Measurements from ENCODE around the gene WDR82.
A peak's percentile ranks its signal among the peaks of the same experiment; 100 is the strongest.

The WDR82 gene

DNA sequence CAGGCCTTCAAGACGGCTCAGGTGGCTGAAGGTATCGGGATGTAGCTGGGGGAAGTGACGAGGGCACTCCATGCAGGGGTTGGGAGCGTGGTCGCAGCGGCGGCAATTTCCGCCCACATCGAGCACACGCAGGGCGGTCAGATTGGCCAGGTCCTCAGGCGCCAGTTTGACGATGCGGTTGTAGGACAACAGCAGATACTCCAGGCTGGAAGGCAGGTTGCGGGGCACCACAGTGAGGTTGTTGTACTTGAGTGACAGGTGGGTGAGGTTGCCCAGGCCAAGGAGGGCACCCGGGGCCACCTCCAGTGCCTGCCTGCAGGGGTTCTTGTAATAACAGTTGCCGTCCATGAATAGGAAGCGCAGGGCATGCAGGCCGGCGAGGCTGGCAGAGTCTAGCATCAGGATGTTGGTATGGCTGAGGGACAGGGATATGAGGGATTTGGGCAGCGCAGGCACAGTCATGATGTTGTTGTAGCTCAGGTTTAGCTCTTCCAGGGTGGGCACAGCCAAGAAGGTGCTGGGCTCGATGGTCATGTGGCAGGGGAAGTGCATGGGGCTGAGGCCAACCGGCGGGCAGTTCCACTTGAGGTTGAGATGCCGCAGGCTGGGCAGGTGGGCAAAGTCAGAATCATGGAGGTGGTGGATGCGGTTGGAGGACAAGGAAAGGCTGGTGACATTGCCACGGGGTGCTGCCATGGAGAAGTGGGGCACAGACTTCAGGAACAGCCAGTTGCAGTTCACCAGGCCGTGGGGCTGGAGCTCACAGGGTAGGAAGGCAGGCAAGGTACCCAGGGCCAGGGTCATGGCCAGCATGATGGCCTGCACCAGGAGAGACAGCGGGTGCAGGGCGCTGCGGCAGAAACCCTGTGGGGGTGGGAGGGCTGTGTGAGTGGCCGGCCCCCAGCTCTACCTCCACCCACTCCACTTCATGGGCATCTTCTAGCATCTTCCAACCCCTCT is 54.7 kb downstream of the WDR82 start:
- Histone ChIP-seq H3K36me3 (ENCODE audit: insufficient read depth, low read length) (peaks cover 9% of the 10 kb centered on the region), H3K9me3 (replicated peaks; ENCODE audit: low read length) (no peaks in the 10 kb centered on the region), H3K27me3 (ENCODE audit: control insufficient read depth, insufficient read depth, low read length) (no peaks in the 10 kb centered on the region), H3K4me1 (ENCODE audit: control insufficient read depth, insufficient read depth, low read length) (no peaks in the 10 kb centered on the region), H3K9ac (ENCODE audit: low read depth, low read length) (no peak overlapping the region), H3K4me3 (ENCODE audit: low read length) (no peak overlapping the region), H3K4me2 (ENCODE audit: low read length) (no peak overlapping the region)

DNA sequence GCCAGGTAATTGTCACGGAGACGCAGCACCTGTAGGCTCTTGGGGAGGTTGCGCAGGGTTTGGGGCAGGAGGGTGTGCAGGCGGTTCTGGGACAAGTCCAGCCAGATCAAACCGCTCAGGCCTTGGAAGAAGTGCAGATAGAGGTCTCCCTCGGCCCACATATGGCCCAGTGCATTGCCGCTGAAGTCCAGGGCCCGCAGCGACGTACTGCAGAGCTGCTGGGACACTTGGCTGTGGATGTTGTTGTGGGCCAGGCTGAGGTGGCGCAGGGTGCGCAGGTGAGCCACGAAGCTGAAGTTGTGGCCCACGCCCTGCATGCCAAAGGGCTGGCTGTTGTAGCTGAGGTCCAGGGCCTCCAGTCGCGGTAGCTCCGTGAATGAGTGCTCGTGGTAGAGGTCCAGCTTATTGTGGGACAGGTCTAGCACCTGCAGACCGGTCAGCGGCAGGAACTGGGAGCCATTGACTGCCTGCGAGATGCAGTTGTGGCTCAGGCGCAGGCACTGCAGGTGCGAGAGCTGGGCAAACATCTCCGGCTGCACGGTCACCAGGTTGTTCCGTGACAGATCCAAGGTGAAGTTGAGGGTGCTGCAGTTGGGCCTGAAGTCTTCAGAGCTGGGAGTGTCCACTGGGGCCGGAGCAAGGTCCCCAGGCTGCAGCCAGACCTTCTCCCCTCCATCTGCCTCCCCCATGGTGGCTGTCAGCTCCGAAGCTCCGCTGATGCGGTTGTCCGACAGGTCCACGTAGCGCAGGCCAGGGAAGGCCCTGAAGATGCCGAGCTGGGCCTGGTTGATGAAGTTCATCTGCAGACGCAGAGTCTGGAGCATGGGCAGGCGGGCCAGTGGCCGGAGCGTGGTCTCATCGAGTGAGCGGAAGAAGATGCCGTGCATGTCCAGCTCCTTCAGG is 55.9 kb downstream of the WDR82 start:
- Histone ChIP-seq H3K4me2 (ENCODE audit: low read length) (no peak overlapping the region), H3K9me3 (replicated peaks; ENCODE audit: low read length) (no peaks in the 10 kb centered on the region), H3K27me3 (ENCODE audit: control insufficient read depth, insufficient read depth, low read length) (no peaks in the 10 kb centered on the region), H3K4me1 (ENCODE audit: control insufficient read depth, insufficient read depth, low read length) (no peaks in the 10 kb centered on the region), H3K9ac (ENCODE audit: low read depth, low read length) (no peak overlapping the region), H3K36me3 (ENCODE audit: insufficient read depth, low read length) (no peaks in the 10 kb centered on the region), H3K4me3 (ENCODE audit: low read length) (no peak overlapping the region)

DNA sequence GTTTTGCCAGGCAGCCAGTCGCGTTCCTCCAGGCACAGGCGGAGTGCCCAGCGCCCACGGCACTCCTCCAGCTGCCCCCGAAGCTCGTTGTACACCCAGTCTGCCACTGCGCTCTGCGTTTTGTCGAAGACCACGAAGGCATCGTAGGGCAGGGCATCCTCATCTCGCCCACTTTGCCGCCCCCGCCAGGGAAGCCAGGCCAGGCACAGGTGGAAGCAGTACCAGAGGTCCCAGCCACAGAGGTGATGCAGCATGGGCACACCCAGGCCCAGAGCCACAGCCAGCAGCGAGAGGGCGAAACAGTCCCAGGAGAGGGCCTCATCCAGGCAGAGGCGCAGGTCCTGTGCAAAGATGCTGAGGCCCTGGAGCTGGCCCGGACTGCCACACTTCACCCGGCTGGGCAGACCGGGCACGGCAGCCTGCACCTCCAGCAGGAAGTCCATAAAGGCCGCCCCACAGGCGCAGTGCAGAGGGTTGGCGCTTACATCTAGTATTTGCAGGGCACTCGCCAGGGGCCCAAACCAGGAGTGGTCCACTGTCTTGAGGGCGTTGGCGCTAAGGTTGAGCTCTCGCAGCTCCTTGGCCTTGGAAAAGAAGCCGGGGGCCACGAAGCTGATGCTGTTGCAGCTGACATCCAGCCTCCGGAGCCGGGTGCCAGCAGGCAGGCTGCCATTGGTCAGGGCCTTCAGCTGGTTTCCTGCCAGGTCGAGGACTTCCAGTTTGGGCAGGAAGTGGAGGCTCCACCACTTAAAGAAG is 56.7 kb downstream of the WDR82 start:
- Histone ChIP-seq H3K9me3 (replicated peaks; ENCODE audit: low read length) (no peaks in the 10 kb centered on the region), H3K4me1 (ENCODE audit: control insufficient read depth, insufficient read depth, low read length) (peaks cover 7% of the 10 kb centered on the region), H3K4me3 (ENCODE audit: low read length) (no peak overlapping the region), H3K36me3 (ENCODE audit: insufficient read depth, low read length) (no peaks in the 10 kb centered on the region), H3K9ac (ENCODE audit: low read depth, low read length) (no peak overlapping the region), H3K27me3 (ENCODE audit: control insufficient read depth, insufficient read depth, low read length) (no peaks in the 10 kb centered on the region), H3K4me2 (ENCODE audit: low read length) (no peak overlapping the region)

DNA sequence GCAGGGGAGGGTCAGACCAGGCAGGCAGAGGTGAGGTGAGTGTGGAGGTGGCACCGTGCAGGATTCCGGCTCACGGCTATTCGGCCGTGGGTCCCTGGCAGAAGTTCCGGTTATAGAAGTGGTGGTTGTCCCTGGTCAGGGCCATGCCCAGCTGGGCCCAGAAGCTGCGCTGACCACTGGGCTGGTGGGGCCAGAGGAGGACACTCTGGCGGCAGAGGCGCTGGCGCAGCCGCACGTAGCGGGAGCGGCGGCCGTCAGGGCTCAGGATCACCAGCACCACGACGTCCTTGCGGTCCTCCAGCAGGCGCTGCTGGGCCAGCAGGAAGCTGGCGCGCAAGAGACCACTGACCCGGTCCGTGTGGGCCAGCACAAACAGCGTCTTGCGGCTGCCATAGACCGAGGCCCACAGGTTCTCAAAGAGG is 57.3 kb downstream of the WDR82 start:
- no peak overlapping the region for H3K4me2 ChIP-seq (ENCODE audit: low read length)
- H3K9me3 ChIP-seq (replicated peaks; ENCODE audit: low read length): no peaks in the 10 kb centered on the region
- no peak overlapping the region for H3K9ac ChIP-seq (ENCODE audit: low read depth, low read length)
- no peaks in the 10 kb centered on the region for H3K27me3 ChIP-seq (ENCODE audit: control insufficient read depth, insufficient read depth, low read length)
- peaks cover 12% of the 10 kb centered on the region for H3K4me1 ChIP-seq (ENCODE audit: control insufficient read depth, insufficient read depth, low read length)
- H3K4me3 ChIP-seq (ENCODE audit: low read length): no peak overlapping the region
- H3K36me3 ChIP-seq (ENCODE audit: insufficient read depth, low read length): no peaks in the 10 kb centered on the region

DNA sequence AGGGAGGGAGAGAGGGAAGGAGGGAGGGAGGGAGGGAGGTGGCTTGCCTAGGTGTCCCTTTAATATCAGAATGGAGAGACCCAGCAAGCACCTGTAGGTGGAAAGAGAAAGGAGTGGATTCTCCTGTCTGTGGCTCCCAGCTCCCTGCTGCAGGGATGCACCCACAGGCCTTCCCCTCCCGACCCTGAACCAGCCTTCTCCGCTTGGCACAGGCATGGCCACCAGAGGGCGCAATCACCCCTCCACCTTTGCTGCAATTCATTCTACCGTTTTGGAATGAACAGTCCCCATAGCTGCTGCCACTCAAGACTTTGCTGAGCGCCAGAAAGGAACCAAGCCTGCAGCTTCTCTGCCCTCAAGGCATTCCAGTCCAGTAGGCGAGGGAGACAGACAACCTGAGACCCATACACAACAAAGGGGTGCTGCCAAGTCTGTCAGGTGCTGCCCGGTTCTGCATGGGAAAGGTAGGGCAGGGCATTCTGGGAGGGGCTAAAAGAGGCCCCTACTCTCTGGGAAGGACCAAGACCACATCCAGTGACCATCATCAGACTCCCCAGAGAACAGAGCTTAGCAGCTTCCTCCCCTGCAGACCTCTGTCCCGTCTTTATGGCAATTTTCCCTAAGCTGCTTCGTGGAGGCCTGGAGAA is 57.9 kb downstream of the WDR82 start:
- Histone ChIP-seq H3K9me3 (replicated peaks; ENCODE audit: low read length) (no peaks in the 10 kb centered on the region), H3K9ac (ENCODE audit: low read depth, low read length) (no peak overlapping the region), H3K4me1 (ENCODE audit: control insufficient read depth, insufficient read depth, low read length) (peaks cover 12% of the 10 kb centered on the region), H3K36me3 (ENCODE audit: insufficient read depth, low read length) (peaks cover 4% of the 10 kb centered on the region), H3K4me3 (ENCODE audit: low read length) (no peak overlapping the region), H3K27me3 (ENCODE audit: control insufficient read depth, insufficient read depth, low read length) (no peaks in the 10 kb centered on the region), H3K4me2 (ENCODE audit: low read length) (no peak overlapping the region)

DNA sequence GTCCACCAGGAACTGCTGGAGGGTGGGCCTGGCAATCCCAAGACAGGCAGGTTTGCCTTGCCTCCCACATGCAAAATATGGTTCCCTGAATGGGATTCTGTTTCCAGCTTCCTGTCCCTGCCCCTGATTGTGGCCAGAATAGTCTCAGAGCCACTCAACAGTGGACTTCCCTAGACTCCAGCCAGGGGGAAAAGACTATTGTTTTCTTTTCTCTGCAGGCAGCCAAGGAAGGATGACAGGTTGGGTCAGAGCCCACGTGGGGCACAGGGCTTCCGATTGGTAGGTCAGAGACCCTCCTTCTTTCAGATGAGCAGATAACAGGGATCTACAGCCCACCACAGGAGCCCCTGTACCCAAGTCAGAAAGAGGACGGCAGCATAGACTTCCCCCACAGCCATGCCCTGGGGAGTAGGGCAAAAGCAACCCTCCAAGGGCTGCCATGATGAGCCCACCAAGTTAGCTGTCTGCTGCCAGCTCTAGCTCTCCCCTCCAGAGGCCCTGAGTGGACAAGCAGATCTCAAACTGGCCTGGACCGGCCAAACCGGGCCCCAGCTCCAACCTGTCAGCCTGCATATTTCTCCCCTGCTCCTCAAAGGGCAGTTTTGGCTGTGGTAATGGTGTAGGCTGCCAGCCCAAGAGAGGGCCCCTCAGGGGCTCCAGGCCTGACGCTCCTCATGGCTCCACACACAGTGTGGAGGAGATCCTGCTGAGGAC is 59.4 kb downstream of the WDR82 start:
- Histone ChIP-seq H3K4me1 (ENCODE audit: control insufficient read depth, insufficient read depth, low read length) (peaks cover 12% of the 10 kb centered on the region), H3K36me3 (ENCODE audit: insufficient read depth, low read length) (peaks cover 17% of the 10 kb centered on the region), H3K4me3 (ENCODE audit: low read length) (no peak overlapping the region), H3K9ac (ENCODE audit: low read depth, low read length) (no peak overlapping the region), H3K9me3 (replicated peaks; ENCODE audit: low read length) (no peaks in the 10 kb centered on the region), H3K4me2 (ENCODE audit: low read length) (no peak overlapping the region), H3K27me3 (ENCODE audit: control insufficient read depth, insufficient read depth, low read length) (no peaks in the 10 kb centered on the region)

DNA sequence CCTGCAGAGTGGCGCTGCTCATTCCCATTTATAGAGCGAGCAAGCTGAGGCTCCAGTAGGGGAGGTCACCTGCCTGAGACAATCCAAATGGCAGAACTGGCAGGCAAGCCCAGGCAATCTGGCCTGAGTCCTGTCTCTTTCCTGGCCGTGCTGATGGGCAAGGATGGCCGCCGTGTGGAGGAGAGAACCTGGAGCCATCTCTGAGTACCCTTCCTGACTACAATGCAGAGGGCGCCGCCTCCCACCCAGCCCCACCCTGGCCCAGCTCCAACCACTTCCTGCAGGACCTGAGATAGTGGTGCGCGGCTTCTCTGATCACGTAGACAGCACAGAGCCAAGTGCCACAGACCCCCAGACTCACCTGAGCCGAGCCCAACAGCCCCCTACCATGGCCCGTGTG is 60.0 kb downstream of the WDR82 start:
- Histone ChIP-seq H3K9me3 (replicated peaks; ENCODE audit: low read length) (no peaks in the 10 kb centered on the region), H3K4me1 (ENCODE audit: control insufficient read depth, insufficient read depth, low read length) (peaks cover 12% of the 10 kb centered on the region), H3K4me2 (ENCODE audit: low read length) (no peak overlapping the region), H3K36me3 (ENCODE audit: insufficient read depth, low read length) (peaks cover 20% of the 10 kb centered on the region), H3K9ac (ENCODE audit: low read depth, low read length) (no peak overlapping the region), H3K4me3 (ENCODE audit: low read length) (no peak overlapping the region), H3K27me3 (ENCODE audit: control insufficient read depth, insufficient read depth, low read length) (no peaks in the 10 kb centered on the region)

DNA sequence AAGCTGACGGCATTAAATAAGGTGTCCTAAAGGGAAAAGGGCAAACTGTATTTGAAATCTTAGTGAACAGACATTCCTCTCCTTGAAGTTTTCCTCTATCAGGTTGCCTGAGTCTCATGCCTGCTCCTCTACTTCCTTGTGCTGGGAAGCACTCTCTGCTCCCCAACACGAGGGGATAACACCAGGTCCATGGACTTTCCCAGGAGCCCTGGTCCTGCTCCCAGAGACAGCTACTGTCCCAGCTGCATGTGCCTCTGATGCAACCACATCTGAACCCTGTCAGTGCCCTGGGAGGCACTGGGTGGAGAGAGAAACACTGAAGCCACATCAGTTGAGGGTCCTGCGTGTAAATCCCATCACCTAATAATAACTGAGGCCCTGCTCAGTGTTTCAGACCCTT is 60.4 kb downstream of the WDR82 start:
- no peaks in the 10 kb centered on the region for H3K27me3 ChIP-seq (ENCODE audit: control insufficient read depth, insufficient read depth, low read length)
- H3K9me3 ChIP-seq (replicated peaks; ENCODE audit: low read length): no peaks in the 10 kb centered on the region
- no peak overlapping the region for H3K9ac ChIP-seq (ENCODE audit: low read depth, low read length)
- no peak overlapping the region for H3K4me2 ChIP-seq (ENCODE audit: low read length)
- no peak overlapping the region for H3K4me3 ChIP-seq (ENCODE audit: low read length)
- peaks cover 25% of the 10 kb centered on the region for H3K36me3 ChIP-seq (ENCODE audit: insufficient read depth, low read length)
- H3K4me1 ChIP-seq (ENCODE audit: control insufficient read depth, insufficient read depth, low read length): peaks cover 12% of the 10 kb centered on the region

DNA sequence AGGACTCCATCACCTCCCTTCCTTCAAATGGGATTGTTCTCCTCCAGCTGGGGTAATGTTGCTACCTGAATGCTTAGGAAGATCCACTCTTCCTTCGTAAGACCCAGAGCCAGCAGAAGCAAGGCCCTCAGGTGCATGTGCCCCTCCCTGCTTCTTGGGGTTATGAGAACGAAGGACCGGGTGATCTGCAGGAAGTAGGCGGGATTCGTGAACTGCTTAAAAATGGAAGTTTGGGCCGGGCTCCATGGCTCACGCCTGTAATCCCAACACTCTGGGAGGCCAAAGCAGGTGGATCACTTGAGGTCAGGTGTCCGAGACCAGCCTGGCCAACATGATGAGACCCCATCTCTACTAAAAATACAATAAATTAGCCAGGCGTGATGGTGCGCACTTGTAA is 61.0 kb downstream of the WDR82 start:
- Histone ChIP-seq H3K9me3 (replicated peaks; ENCODE audit: low read length) (no peaks in the 10 kb centered on the region), H3K4me1 (ENCODE audit: control insufficient read depth, insufficient read depth, low read length) (peaks cover 12% of the 10 kb centered on the region), H3K4me2 (ENCODE audit: low read length) (peak overlapping the region; percentile 4), H3K4me3 (ENCODE audit: low read length) (no peak overlapping the region), H3K27me3 (ENCODE audit: control insufficient read depth, insufficient read depth, low read length) (no peaks in the 10 kb centered on the region), H3K36me3 (ENCODE audit: insufficient read depth, low read length) (peaks cover 29% of the 10 kb centered on the region), H3K9ac (ENCODE audit: low read depth, low read length) (no peak overlapping the region)

DNA sequence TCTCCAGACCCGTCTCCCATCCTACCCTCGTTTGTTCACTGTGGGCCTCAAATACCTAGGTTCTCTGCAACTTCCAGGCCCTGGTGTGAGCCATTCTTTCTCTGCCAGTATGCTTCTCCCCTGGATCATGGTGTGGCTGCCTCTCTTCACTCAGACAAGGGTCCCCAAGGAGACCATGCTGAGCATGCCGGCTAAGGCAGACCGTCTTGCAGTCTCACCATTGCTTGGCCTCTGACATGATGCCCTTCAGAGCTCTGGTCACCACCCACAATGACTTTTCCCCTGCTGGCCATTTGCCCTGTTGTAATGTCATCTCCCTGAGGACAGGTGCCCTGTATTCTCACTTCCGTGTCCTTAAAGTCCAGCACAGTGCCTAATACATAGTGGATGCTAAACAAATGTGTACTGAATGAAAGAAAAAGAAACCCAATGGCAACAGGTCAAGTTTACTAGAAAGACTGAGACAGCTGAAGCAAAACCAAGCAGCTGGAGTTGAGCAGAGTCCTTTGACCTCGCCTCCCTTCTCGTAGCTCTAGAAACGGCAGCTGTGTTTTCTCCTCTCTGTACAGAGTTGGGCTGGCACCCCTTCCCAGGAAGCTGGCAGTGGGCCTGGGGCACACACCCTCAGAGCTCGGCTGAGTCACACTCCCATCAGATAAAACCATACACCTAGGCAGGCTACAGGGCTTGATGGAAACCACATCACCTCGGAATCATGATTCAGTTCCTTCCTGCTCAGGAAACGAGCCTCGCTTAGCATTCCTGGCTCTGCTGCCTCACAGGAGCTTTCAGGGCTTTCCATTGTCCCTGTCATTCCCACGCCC is 61.7 kb downstream of the WDR82 start:
- Histone ChIP-seq H3K4me1 (ENCODE audit: control insufficient read depth, insufficient read depth, low read length) (peaks cover 12% of the 10 kb centered on the region), H3K27me3 (ENCODE audit: control insufficient read depth, insufficient read depth, low read length) (no peaks in the 10 kb centered on the region), H3K9me3 (replicated peaks; ENCODE audit: low read length) (no peaks in the 10 kb centered on the region), H3K9ac (ENCODE audit: low read depth, low read length) (no peak overlapping the region), H3K4me3 (ENCODE audit: low read length) (no peak overlapping the region), H3K4me2 (ENCODE audit: low read length) (peak overlapping the region; percentile 22), H3K36me3 (ENCODE audit: insufficient read depth, low read length) (peaks cover 33% of the 10 kb centered on the region)

Data from skeletal muscle satellite cell (primary cell).